ENCODE results near the gene TMEM233.

DNA sequence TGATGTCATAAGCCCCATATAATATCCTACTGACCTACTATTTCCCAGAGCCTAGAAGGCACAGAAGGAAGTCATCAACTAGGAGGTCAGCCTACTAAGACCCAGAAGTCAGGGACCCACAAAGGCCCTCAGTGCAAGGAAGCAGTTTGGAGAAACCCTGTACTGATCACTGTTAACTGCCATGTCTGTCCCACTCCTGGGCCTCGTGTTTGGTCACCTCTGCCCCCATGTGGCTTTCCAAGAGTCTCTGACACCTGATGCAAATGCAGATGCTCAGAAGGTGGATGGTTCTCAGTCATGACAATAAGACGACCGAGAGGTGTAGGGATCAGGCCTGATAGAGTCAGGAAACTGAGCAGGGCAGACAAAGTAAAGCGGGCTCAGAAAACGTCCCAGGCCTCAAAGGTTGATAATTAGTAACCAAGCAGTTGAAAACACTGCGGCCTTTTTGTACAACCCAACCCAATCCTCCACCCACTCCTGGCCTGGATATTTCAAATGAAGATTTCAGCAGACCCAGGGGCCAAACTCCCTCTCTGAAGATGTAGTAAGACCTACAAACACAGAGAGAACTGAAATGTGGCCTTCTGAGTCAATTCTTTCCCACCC, 97.7 kb downstream of the TMEM233 start:
- TF ChIP-seq FOXP2 (optimal IDR thresholded peaks at IDR 0.05; ENCODE audit: control extremely low read depth, extremely low read length, insufficient read depth) (no peak), POLR2AphosphoS5 (IDR thresholded peaks at IDR 0.05; ENCODE audit: borderline replicate concordance, low read depth, low read length) (no peak)

Measured in SK-N-MC (cell line).